Measurements from ENCODE around the gene KCNAB1.
"Not testable (repeated sequence)": the region's sequence is repeated elsewhere in the genome, so short reads cannot be mapped to it uniquely, and the experiment has no call there.

- not testable (repeated sequence) for TF ChIP-seq CTCF (optimal IDR thresholded peaks at IDR 0.05 in 1 of 3, IDR thresholded peaks at IDR 0.05 in 1 of 3, conservative IDR thresholded peaks at IDR 0.05 in 1 of 3; ENCODE audit: extremely low read depth in 1 of 3, insufficient read depth in 2 of 3, low read length in 3 of 3); EZH2 (IDR thresholded peaks at IDR 0.05; ENCODE audit: low read length)
These were observed 76.8 kb downstream of the KCNAB1 start for GRCh38 chr3:156197152-156197551.

Data from keratinocyte (primary cell).